ENCODE measurements around the gene ATP6V1E1. TPM values are rescaled to one million over a fixed set of nuclear protein-coding genes. Genes with fewer than 3 reads are reported as not detected.

Gene ATP6V1E1
- total RNA-seq, 1 donor from 2014 or later, result 112 TPM

DNA sequence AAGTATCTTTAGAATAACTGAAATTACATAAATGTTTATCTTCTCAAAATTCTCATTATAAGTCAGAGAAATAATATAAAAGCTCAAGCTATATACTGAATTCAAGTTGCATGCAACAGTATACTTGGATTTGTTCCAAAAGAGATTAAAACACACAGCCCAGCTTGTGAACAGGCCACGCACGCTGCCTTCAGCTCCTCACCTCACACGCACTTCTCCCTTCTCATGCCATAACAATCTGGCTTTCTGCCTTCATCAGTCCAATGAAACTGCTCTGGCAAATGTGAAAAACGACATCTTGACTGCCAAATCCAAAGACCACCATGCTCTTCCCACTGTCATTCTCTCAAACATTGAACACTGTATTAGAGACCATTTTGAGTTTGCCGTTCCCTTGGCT is 22.1 kb downstream of the ATP6V1E1 start:
- no peak for DNase-seq
- Mint-ChIP-seq H3K4me1 (ENCODE audit: low read depth, unreplicated experiment) (peaks cover 2% of the 10 kb centered on the region), H3K36me3 (ENCODE audit: unreplicated experiment) (no peaks in the 10 kb centered on the region), H3K4me3 (ENCODE audit: unreplicated experiment) (no peak overlapping the region), H3K27me3 (ENCODE audit: unreplicated experiment) (no peaks in the 10 kb centered on the region), H3K27ac (ENCODE audit: unreplicated experiment) (no peak overlapping the region), H3K9me3 (ENCODE audit: unreplicated experiment) (no peaks in the 10 kb centered on the region)
- TF ChIP-seq, protein P1, sequence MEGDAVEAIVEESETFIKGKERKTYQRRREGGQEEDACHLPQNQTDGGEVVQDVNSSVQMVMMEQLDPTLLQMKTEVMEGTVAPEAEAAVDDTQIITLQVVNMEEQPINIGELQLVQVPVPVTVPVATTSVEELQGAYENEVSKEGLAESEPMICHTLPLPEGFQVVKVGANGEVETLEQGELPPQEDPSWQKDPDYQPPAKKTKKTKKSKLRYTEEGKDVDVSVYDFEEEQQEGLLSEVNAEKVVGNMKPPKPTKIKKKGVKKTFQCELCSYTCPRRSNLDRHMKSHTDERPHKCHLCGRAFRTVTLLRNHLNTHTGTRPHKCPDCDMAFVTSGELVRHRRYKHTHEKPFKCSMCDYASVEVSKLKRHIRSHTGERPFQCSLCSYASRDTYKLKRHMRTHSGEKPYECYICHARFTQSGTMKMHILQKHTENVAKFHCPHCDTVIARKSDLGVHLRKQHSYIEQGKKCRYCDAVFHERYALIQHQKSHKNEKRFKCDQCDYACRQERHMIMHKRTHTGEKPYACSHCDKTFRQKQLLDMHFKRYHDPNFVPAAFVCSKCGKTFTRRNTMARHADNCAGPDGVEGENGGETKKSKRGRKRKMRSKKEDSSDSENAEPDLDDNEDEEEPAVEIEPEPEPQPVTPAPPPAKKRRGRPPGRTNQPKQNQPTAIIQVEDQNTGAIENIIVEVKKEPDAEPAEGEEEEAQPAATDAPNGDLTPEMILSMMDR (IDR thresholded peaks at IDR 0.05; ENCODE audit: partially characterized antibody, unreplicated experiment), result no peak

DNA sequence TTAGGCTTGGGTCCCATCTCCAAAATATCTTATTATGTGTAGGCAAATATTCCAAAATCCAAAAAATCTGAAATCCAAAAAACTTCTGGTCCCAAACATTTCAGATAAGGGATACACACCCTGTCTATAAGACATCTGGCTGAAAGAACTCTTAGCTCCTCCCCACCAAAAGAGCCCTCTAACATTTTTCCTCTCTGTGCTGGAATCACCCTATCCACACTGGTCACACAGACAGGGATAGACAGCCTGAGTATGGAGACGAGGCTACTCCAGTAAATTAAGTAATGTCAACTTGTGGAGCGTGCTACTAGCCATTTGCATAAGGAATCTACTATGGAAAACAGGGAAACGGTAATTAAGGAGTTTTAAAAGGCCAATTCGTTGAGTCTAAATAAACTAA is 24.9 kb downstream of the ATP6V1E1 start:
- Mint-ChIP-seq H3K9me3 (ENCODE audit: unreplicated experiment) (no peaks in the 10 kb centered on the region), H3K27ac (ENCODE audit: unreplicated experiment) (no peak overlapping the region), H3K4me3 (ENCODE audit: unreplicated experiment) (no peak overlapping the region), H3K36me3 (ENCODE audit: unreplicated experiment) (peaks cover 5% of the 10 kb centered on the region), H3K27me3 (ENCODE audit: unreplicated experiment) (no peaks in the 10 kb centered on the region), H3K4me1 (ENCODE audit: low read depth, unreplicated experiment) (peaks cover 2% of the 10 kb centered on the region)
- TF ChIP-seq, protein P1 (IDR thresholded peaks at IDR 0.05; ENCODE audit: partially characterized antibody, unreplicated experiment), result no peak
- DNase-seq, result no peak

DNA sequence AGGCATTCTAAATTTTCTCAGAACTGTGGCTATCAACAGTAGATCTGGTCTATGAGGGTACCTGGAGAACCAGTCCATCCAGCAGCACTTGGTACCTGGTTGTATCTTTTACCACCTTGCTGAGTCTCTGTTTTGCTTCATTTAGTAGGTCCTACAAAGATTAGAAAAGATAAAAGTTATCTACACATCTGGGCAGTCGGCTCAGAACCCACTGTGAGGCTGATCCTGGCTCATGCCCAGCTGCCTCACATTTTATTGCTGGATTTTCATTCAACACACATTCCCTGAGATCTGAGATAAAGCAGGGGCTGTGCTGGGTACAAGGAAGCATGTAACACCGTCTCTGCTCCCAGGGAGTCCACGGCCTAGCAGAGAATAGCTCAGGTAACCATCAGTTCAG is 27.5 kb downstream of the ATP6V1E1 start:
- TF ChIP-seq, protein P1 (IDR thresholded peaks at IDR 0.05; ENCODE audit: partially characterized antibody, unreplicated experiment), result no peak
- Mint-ChIP-seq H3K4me1 (ENCODE audit: low read depth, unreplicated experiment) (peaks cover 2% of the 10 kb centered on the region), H3K9me3 (ENCODE audit: unreplicated experiment) (peaks cover 6% of the 10 kb centered on the region), H3K27me3 (ENCODE audit: unreplicated experiment) (no peaks in the 10 kb centered on the region), H3K4me3 (ENCODE audit: unreplicated experiment) (no peak overlapping the region), H3K36me3 (ENCODE audit: unreplicated experiment) (peaks cover 12% of the 10 kb centered on the region), H3K27ac (ENCODE audit: unreplicated experiment) (no peak overlapping the region)
- no peak for DNase-seq

DNA sequence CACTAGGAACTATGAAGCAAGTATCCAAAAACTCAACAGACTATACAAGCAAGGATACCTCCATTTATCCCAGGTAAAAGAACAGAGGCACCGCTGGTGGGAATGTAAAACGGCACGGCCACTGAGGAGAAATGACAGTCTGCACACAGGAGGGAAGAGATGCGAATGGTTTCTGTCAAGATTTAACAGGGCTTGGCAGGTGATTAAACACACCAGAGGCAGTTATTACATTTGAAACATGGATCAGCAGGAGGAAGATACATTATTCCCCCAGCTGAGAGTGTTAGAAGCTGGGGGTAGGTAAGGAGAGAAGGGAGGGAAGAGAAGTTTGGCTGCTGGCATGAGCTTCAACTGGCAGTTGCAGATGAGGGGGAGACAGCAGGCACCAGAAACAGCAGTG is 30.2 kb downstream of the ATP6V1E1 start:
- no peak overlapping the region for H3K27ac Mint-ChIP-seq (ENCODE audit: unreplicated experiment)
- H3K36me3 Mint-ChIP-seq (ENCODE audit: unreplicated experiment), result peaks cover 12% of the 10 kb centered on the region
- no peak for DNase-seq
- no peak overlapping the region for H3K4me3 Mint-ChIP-seq (ENCODE audit: unreplicated experiment)
- H3K9me3 Mint-ChIP-seq (ENCODE audit: unreplicated experiment), result peaks cover 6% of the 10 kb centered on the region
- TF ChIP-seq, protein P1 (IDR thresholded peaks at IDR 0.05; ENCODE audit: partially characterized antibody, unreplicated experiment), result no peak
- H3K4me1 Mint-ChIP-seq (ENCODE audit: low read depth, unreplicated experiment), result no peaks in the 10 kb centered on the region
- H3K27me3 Mint-ChIP-seq (ENCODE audit: unreplicated experiment), result peaks cover 2% of the 10 kb centered on the region

DNA sequence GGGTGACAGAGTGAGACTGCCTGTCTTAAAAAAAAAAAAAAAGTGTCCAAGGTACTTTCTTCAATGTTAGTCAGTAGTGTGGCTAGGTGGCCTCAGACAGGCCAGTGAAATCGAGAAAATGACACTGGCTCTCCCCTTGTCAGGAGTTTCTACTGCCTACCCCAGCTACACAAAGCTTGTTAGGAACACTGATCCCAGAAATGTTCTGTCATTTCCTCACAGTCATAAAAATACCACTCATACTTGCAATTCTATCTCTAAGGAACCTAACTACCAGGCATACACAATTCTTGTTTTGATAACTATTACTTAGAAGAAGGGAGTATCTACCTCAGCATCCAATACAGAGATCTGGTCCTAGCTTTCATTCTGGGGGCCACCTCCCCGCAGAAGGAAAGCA is 31.3 kb downstream of the ATP6V1E1 start:
- Mint-ChIP-seq H3K36me3 (ENCODE audit: unreplicated experiment) (peaks cover 12% of the 10 kb centered on the region), H3K4me3 (ENCODE audit: unreplicated experiment) (no peak overlapping the region), H3K9me3 (ENCODE audit: unreplicated experiment) (peaks cover 6% of the 10 kb centered on the region), H3K4me1 (ENCODE audit: low read depth, unreplicated experiment) (peaks cover 1% of the 10 kb centered on the region), H3K27ac (ENCODE audit: unreplicated experiment) (no peak overlapping the region), H3K27me3 (ENCODE audit: unreplicated experiment) (peaks cover 2% of the 10 kb centered on the region)
- no peak for DNase-seq
- TF ChIP-seq, protein P1 (IDR thresholded peaks at IDR 0.05; ENCODE audit: partially characterized antibody, unreplicated experiment), result no peak
